ENCODE data around the gene FBXL16.

FBXL16 gene

GRCh38 chr16:708019-708418 is 2.4 kb upstream of the FBXL16 start:
- DNase-seq = no peak
- Histone ChIP-seq H3K36me3 (no peaks in the 10 kb centered on the region), H3K27me3 (peaks cover 0 to 92% of the 10 kb centered on the region in 2 donors), H3K4me1 (peaks cover 0 to 39% (median 20%) of the 10 kb centered on the region in 4 donors), H3K4me3 (no peak overlapping the region), H3K9me3 (no peaks in the 10 kb centered on the region), H3K27ac (no peak overlapping the region)
- intact Hi-C loops (cut with DNase I; ENCODE audit: low total_unique reads) = no loop called here
- no peak for TF ChIP-seq CTCF (IDR thresholded peaks at IDR 0.05)

GRCh38 chr16:707062-707538 is 1.5 kb upstream of the FBXL16 start:
- Histone ChIP-seq H3K4me3 (no peak overlapping the region), H3K27ac (no peak overlapping the region), H3K9me3 (no peaks in the 10 kb centered on the region), H3K27me3 (peaks cover 0 to 98% of the 10 kb centered on the region in 2 donors), H3K36me3 (no peaks in the 10 kb centered on the region), H3K4me1 (peaks cover 0 to 39% (median 20%) of the 10 kb centered on the region in 4 donors)
- intact Hi-C loops (cut with DNase I; ENCODE audit: low total_unique reads) = no loop called here
- no peak for DNase-seq
- no peak for TF ChIP-seq CTCF (IDR thresholded peaks at IDR 0.05)

GRCh38 chr16:706189-707061 is 824 bp upstream of the FBXL16 start:
- no peak for DNase-seq
- Histone ChIP-seq H3K4me1 (peaks cover 0 to 37% (median 19%) of the 10 kb centered on the region in 4 donors), H3K9me3 (no peaks in the 10 kb centered on the region), H3K4me3 (no peak overlapping the region), H3K27ac (no peak overlapping the region), H3K27me3 (peaks cover 0 to 98% of the 10 kb centered on the region in 2 donors), H3K36me3 (no peaks in the 10 kb centered on the region)
- no peak for TF ChIP-seq CTCF (IDR thresholded peaks at IDR 0.05)
- intact Hi-C loops (cut with DNase I; ENCODE audit: low total_unique reads) = no loop called here

GRCh38 chr16:704552-705380 is 835 bp downstream of the FBXL16 start:
- TF ChIP-seq CTCF (IDR thresholded peaks at IDR 0.05) = no peak
- intact Hi-C loops (cut with DNase I; ENCODE audit: low total_unique reads) = no loop called here
- DNase-seq = no peak
- no peak overlapping the region for H3K27ac ChIP-seq
- no peaks in the 10 kb centered on the region for H3K36me3 ChIP-seq
- H3K27me3 ChIP-seq = peaks cover 0 to 98% of the 10 kb centered on the region in 2 donors
- peaks cover 0 to 41% (median 13%) of the 10 kb centered on the region in 4 donors for H3K4me1 ChIP-seq
- no peaks in the 10 kb centered on the region for H3K9me3 ChIP-seq
- H3K4me3 ChIP-seq = no peak overlapping the region

- TF ChIP-seq CTCF (IDR thresholded peaks at IDR 0.05) = no peak
- no peaks in the 10 kb centered on the region for H3K9me3 ChIP-seq
Measured at GRCh38 chr16:704047-704446, 1.6 kb downstream of the FBXL16 start.

More at GRCh38 chr16:704047-704446, 1.6 kb downstream of the FBXL16 start:
- peaks cover 0 to 38% (median 10%) of the 10 kb centered on the region in 4 donors for H3K4me1 ChIP-seq
- no peak for DNase-seq
- intact Hi-C loops (cut with DNase I; ENCODE audit: low total_unique reads) = no loop called here
- no peak overlapping the region for H3K27ac ChIP-seq
- peaks cover 0 to 98% of the 10 kb centered on the region in 2 donors for H3K27me3 ChIP-seq
- no peak overlapping the region for H3K4me3 ChIP-seq
- no peaks in the 10 kb centered on the region for H3K36me3 ChIP-seq
